ENCODE measurements around the gene DPP6. TPM values are rescaled to one million over a fixed set of nuclear protein-coding genes. Genes with fewer than 3 reads are reported as not detected.

Gene DPP6
- total RNA-seq, 1 donor from 2014 or later = 1.4 TPM

GRCh38 chr7:154505362-154505761, 453.2 kb downstream of the DPP6 start:
- H3K9me3 Mint-ChIP-seq (ENCODE audit: unreplicated experiment) = peaks cover 5% of the 10 kb centered on the region
- no peaks in the 10 kb centered on the region for H3K36me3 Mint-ChIP-seq (ENCODE audit: low read depth, unreplicated experiment)
- DNase-seq (ENCODE audit: low spot score) = no peak
- no peak overlapping the region for H3K27ac Mint-ChIP-seq (ENCODE audit: unreplicated experiment)
- H3K27me3 Mint-ChIP-seq (ENCODE audit: unreplicated experiment) = no peaks in the 10 kb centered on the region
- no peak overlapping the region for H3K4me3 Mint-ChIP-seq (ENCODE audit: unreplicated experiment)
- TF ChIP-seq, protein P1, sequence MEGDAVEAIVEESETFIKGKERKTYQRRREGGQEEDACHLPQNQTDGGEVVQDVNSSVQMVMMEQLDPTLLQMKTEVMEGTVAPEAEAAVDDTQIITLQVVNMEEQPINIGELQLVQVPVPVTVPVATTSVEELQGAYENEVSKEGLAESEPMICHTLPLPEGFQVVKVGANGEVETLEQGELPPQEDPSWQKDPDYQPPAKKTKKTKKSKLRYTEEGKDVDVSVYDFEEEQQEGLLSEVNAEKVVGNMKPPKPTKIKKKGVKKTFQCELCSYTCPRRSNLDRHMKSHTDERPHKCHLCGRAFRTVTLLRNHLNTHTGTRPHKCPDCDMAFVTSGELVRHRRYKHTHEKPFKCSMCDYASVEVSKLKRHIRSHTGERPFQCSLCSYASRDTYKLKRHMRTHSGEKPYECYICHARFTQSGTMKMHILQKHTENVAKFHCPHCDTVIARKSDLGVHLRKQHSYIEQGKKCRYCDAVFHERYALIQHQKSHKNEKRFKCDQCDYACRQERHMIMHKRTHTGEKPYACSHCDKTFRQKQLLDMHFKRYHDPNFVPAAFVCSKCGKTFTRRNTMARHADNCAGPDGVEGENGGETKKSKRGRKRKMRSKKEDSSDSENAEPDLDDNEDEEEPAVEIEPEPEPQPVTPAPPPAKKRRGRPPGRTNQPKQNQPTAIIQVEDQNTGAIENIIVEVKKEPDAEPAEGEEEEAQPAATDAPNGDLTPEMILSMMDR (IDR thresholded peaks at IDR 0.05; ENCODE audit: unreplicated experiment) = no peak
- no peaks in the 10 kb centered on the region for H3K4me1 Mint-ChIP-seq (ENCODE audit: unreplicated experiment)

DNA sequence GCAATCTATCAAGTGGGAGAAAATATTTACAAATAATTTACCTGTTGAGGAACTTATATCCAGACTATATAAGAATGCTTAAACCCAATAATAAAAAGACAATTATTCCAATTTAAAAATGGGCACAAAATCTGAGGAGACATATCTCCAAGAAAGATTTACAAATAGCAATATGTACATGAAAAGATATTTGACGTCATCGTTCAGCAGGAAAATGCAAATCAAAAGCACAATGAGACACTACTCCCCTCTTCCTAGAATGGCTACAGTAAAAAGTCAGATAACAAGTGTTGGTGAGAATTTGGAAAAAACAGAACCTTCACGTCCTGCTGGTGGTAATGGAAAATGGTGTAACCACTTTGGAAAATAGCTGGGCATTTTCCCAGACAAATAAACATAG, 457.0 kb downstream of the DPP6 start:
- Mint-ChIP-seq H3K27me3 (ENCODE audit: unreplicated experiment) (no peaks in the 10 kb centered on the region), H3K36me3 (ENCODE audit: low read depth, unreplicated experiment) (no peaks in the 10 kb centered on the region), H3K4me1 (ENCODE audit: unreplicated experiment) (no peaks in the 10 kb centered on the region), H3K27ac (ENCODE audit: unreplicated experiment) (no peak overlapping the region), H3K9me3 (ENCODE audit: unreplicated experiment) (no peaks in the 10 kb centered on the region), H3K4me3 (ENCODE audit: unreplicated experiment) (no peak overlapping the region)
- no peak for DNase-seq (ENCODE audit: low spot score)
- TF ChIP-seq, protein P1 (IDR thresholded peaks at IDR 0.05; ENCODE audit: unreplicated experiment) = no peak

GRCh38 chr7:154512121-154512833, 460.1 kb downstream of the DPP6 start:
- no peak for DNase-seq (ENCODE audit: low spot score)
- TF ChIP-seq, protein P1 (IDR thresholded peaks at IDR 0.05; ENCODE audit: unreplicated experiment) = no peak
- H3K27me3 Mint-ChIP-seq (ENCODE audit: unreplicated experiment) = no peaks in the 10 kb centered on the region
- no peak overlapping the region for H3K4me3 Mint-ChIP-seq (ENCODE audit: unreplicated experiment)
- no peaks in the 10 kb centered on the region for H3K9me3 Mint-ChIP-seq (ENCODE audit: unreplicated experiment)
- no peak overlapping the region for H3K27ac Mint-ChIP-seq (ENCODE audit: unreplicated experiment)
- no peaks in the 10 kb centered on the region for H3K36me3 Mint-ChIP-seq (ENCODE audit: low read depth, unreplicated experiment)
- H3K4me1 Mint-ChIP-seq (ENCODE audit: unreplicated experiment) = peaks cover 10% of the 10 kb centered on the region

- peaks cover 10% of the 10 kb centered on the region for H3K4me1 Mint-ChIP-seq (ENCODE audit: unreplicated experiment)
- TF ChIP-seq, protein P1 (IDR thresholded peaks at IDR 0.05; ENCODE audit: unreplicated experiment) = no peak
- H3K9me3 Mint-ChIP-seq (ENCODE audit: unreplicated experiment) = no peaks in the 10 kb centered on the region
- DNase-seq (ENCODE audit: low spot score) = no peak
- no peaks in the 10 kb centered on the region for H3K36me3 Mint-ChIP-seq (ENCODE audit: low read depth, unreplicated experiment)
- H3K27me3 Mint-ChIP-seq (ENCODE audit: unreplicated experiment) = peaks cover 3% of the 10 kb centered on the region
- no peak overlapping the region for H3K4me3 Mint-ChIP-seq (ENCODE audit: unreplicated experiment)
- H3K27ac Mint-ChIP-seq (ENCODE audit: unreplicated experiment) = no peak overlapping the region
These were observed 465.6 kb downstream of the DPP6 start for GRCh38 chr7:154517768-154518167.

DNA sequence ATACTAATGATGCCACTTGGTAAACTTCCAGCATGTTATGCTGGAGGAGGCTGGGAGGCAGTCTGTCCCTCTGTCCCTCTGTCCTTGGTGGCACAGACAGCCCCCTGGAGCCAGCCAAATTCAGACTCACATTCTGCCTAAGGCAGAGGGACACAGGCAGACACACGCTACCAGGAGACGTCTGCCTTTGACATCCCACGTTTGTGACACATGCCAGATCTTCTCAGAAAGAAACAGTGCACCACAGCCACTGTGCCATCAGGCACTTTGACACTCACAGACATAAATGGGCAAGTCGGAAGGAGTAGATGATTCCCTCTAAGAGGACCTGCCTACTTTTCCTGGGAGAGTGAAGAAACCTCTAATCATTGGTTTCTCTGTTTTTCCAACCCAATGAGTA, 467.0 kb downstream of the DPP6 start:
- no peak overlapping the region for H3K4me3 Mint-ChIP-seq (ENCODE audit: unreplicated experiment)

More for the DNA sequence above, 467.0 kb downstream of the DPP6 start:
- Mint-ChIP-seq H3K27ac (ENCODE audit: unreplicated experiment) (no peak overlapping the region), H3K9me3 (ENCODE audit: unreplicated experiment) (no peaks in the 10 kb centered on the region), H3K4me1 (ENCODE audit: unreplicated experiment) (peaks cover 10% of the 10 kb centered on the region), H3K36me3 (ENCODE audit: low read depth, unreplicated experiment) (no peaks in the 10 kb centered on the region), H3K27me3 (ENCODE audit: unreplicated experiment) (peaks cover 3% of the 10 kb centered on the region)
- DNase-seq (ENCODE audit: low spot score) = no peak
- TF ChIP-seq, protein P1 (IDR thresholded peaks at IDR 0.05; ENCODE audit: unreplicated experiment) = no peak
